HepG2 (cell line): ENCODE measurements around the gene KRTAP3-3. TPM values are rescaled to one million over a fixed set of nuclear protein-coding genes. Genes with fewer than 3 reads are reported as not detected.
A peak's percentile ranks its signal among the peaks of the same experiment; 100 is the strongest.

Source experiments
- ATF7 ChIP-seq, 2 experiments: fragments of 450-650 bp in 1 of 2; sonication (generic) in 1 of 2; formaldehyde crosslinking in 1 of 2; IDR thresholded peaks; 2 replicates each; pipeline versions ENCODE4 v1.4.0 to v1.6.1; 2016 to 2020; ENCODE audit warnings: antibody characterized with exemption in 1 of 2, mild to moderate bottlenecking in 1 of 2, missing genetic modification reagents in 1 of 2
- BCL3 ChIP-seq: sonication (generic); formaldehyde crosslinking; IDR thresholded peaks from 2 replicates; pipeline ENCODE4 v1.5.1; 2020; ENCODE audit warnings: mild to moderate bottlenecking, missing genetic modification reagents, moderate library complexity
- GATA4 ChIP-seq: sonication (generic); IDR thresholded peaks from 2 replicates; pipeline ENCODE4 v1.6.1; 2016; ENCODE audit warnings: antibody characterized with exemption, low read depth, borderline replicate concordance
- HCFC1 ChIP-seq: fragments of 150-350 bp; IDR thresholded peaks from 2 replicates; pipeline ENCODE4 v1.6.1; 2014; ENCODE audit warnings: low read depth, low read length
- HNRNPL ChIP-seq: fragments of 200-400 bp; formaldehyde crosslinking; IDR thresholded peaks from 2 replicates; pipeline ENCODE4 v1.6.1; 2017; ENCODE audit warnings: mild to moderate bottlenecking, low read depth, low read length
- MXD1 ChIP-seq: sonication (generic); formaldehyde crosslinking; IDR thresholded peaks from 2 replicates; pipeline ENCODE4 v1.4.0; 2020; ENCODE audit warnings: mild to moderate bottlenecking, missing genetic modification reagents
- POLR2A ChIP-seq, 2 experiments: IDR thresholded peaks; 2 replicates each; pipeline ENCODE4 v1.6.1; 2011; ENCODE audit warnings: low read depth in 2 of 2, low read length in 2 of 2, mild to moderate bottlenecking in 1 of 2, moderate library complexity in 1 of 2; ENCODE audit not compliant: insufficient read depth in 1 of 2
- PRDM4 ChIP-seq: sonication (generic); formaldehyde crosslinking; IDR thresholded peaks from 2 replicates; pipeline ENCODE4 v1.9.0; 2021; ENCODE audit warnings: missing genetic modification reagents, borderline replicate concordance
- RARG ChIP-seq: sonication (generic); formaldehyde crosslinking; IDR thresholded peaks from 2 replicates; pipeline ENCODE4 v1.4.0; 2020; ENCODE audit warnings: low read depth, mild to moderate bottlenecking, missing genetic modification reagents
- SIX4 ChIP-seq: sonication (generic); formaldehyde crosslinking; IDR thresholded peaks from 2 replicates; pipeline ENCODE4 v1.4.0; 2020; ENCODE audit warnings: missing genetic modification reagents
- SRSF9 ChIP-seq: fragments of 200-400 bp; formaldehyde crosslinking; IDR thresholded peaks from 2 replicates; pipeline ENCODE4 v1.6.1; 2018; ENCODE audit warnings: borderline replicate concordance, mild to moderate bottlenecking, low read depth, low read length; ENCODE audit not compliant: insufficient read depth, poor library complexity, severe bottlenecking
- ZBTB10 ChIP-seq: sonication (generic); formaldehyde crosslinking; IDR thresholded peaks from 2 replicates; pipeline ENCODE4 v1.4.0; 2020; ENCODE audit warnings: missing genetic modification reagents, borderline replicate concordance
- ZFAT ChIP-seq: sonication (generic); formaldehyde crosslinking; conservative IDR thresholded peaks from 2 replicates; pipeline ENCODE4 v1.8.1; 2023; ENCODE audit warnings: missing genetic modification reagents, inconsistent platforms
- ZNF17 ChIP-seq: sonication (generic); formaldehyde crosslinking; IDR thresholded peaks from 2 replicates; pipeline ENCODE4 v1.5.0; 2020; ENCODE audit warnings: mild to moderate bottlenecking, missing genetic modification reagents
- ZNF777 ChIP-seq: sonication (generic); formaldehyde crosslinking; IDR thresholded peaks from 2 replicates; pipeline ENCODE4 v1.4.0; 2020; ENCODE audit warnings: missing genetic modification reagents
- ZNF816 ChIP-seq: sonication (generic); formaldehyde crosslinking; IDR thresholded peaks from 2 replicates; pipeline ENCODE4 v1.8.0; 2022; ENCODE audit warnings: missing genetic modification reagents, mild to moderate bottlenecking, borderline replicate concordance
- polyA plus RNA-seq, 8 experiments: library from polyadenylated mRNA; depleted of rRNA in 3 of 8; stranded (reverse) in 7 of 8; unstranded in 1 of 8; fragments of >200 nt; fragmentation: Illumina TruSeq in 4 of 8; extraction: Trizol in 4 of 8; gene quantifications; 2 replicates each; pipeline versions ENCODE4 v1.2.1 to v1.2.3, GENCODE V29; 2011 to 2016; ENCODE audit warnings: low read depth in 4 of 8, missing spikeins in 1 of 8, mixed read lengths in 1 of 8; ENCODE audit not compliant: insufficient read depth in 1 of 8
- total RNA-seq, 5 experiments: library from RNA; depleted of rRNA; stranded (reverse); fragments of >200 nt; fragmentation: Illumina TruSeq; extraction: Trizol; gene quantifications; 2 replicates each; pipeline ENCODE4 v1.2.3, GENCODE V29; 2016; ENCODE audit warnings: low read depth in 1 of 5
- TF ChIP-seq, protein P1 (sequence below): sonication (generic); formaldehyde crosslinking; IDR thresholded peaks from 2 replicates; pipeline ENCODE4 v1.4.0; 2020; ENCODE audit warnings: missing genetic modification reagents, mild to moderate bottlenecking, borderline replicate concordance

Gene KRTAP3-3
- total and polyA plus RNA-seq, 2 of the 13 experiments (the other 11 are each of a cell fraction or from before 2014, with no cell fraction given), result not detected

DNA sequence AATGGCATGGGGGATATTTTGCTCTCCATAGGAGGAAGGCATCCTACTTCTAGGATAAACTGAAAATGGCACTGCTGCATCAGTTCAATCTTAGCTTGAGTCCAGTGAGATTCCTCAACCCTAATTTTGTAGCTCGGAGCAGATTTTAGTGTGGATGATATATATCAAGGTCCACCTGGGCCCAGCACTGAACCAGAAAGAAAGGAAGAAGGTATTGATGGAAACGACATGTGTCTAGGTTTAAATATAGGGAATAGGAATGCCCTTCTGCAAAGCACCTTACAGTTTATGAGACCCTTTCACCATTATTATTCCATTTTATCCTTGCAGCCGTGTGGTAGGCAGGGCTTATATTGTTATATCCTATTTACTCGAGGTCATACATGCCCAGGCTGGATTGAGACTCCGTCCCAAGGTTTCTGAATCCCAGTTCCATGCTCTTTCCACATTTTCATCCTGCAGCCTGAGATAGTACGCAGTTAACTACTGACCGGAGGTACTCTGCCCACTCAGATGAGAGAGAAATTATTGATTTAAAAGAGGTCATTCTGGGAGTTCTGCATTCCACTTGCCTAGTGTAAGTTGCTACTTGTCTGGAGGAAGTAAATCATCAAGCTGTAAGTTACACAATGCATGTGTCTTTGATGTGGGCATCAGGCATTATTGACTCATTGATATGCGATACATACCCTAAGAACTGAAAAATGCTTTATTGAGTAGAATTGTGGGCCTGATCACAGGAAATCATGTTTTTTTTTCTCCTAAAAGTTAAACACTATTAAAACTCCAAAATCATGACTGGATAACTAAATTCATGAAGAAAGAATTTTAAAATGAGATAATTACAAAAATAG lies 37.3 kb downstream of the KRTAP3-3 start (continued):
- TF ChIP-seq, protein P1, sequence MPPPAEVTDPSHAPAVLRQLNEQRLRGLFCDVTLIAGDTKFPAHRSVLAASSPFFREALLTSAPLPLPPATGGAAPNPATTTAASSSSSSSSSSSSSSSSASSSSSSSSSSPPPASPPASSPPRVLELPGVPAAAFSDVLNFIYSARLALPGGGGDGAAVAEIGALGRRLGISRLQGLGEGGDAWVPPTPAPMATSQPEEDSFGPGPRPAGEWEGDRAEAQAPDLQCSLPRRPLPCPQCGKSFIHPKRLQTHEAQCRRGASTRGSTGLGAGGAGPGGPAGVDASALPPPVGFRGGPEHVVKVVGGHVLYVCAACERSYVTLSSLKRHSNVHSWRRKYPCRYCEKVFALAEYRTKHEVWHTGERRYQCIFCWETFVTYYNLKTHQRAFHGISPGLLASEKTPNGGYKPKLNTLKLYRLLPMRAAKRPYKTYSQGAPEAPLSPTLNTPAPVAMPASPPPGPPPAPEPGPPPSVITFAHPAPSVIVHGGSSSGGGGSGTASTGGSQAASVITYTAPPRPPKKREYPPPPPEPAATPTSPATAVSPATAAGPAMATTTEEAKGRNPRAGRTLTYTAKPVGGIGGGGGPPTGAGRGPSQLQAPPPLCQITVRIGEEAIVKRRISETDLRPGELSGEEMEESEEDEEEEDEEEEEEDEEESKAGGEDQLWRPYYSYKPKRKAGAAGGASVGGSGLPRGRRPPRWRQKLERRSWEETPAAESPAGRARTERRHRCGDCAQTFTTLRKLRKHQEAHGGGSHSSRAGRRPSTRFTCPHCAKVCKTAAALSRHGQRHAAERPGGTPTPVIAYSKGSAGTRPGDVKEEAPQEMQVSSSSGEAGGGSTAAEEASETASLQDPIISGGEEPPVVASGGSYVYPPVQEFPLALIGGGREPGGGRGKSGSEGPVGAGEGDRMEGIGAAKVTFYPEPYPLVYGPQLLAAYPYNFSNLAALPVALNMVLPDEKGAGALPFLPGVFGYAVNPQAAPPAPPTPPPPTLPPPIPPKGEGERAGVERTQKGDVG (CRISPR knock-in tag), result no peak; the same call in 1 of the 2 replicates
- TF ChIP-seq PRDM4, result no peak
- no peak for TF ChIP-seq HNRNPL
- peak; percentile 91 for TF ChIP-seq ATF7 (IDR thresholded peaks at IDR 0.05)
- peak; percentile 81; the same call in 1 of the 2 replicates for TF ChIP-seq ATF7 (CRISPR knock-in tag; IDR thresholded peaks at IDR 0.05)
- TF ChIP-seq GATA4, result peak; percentile 99
- TF ChIP-seq SIX4 (CRISPR knock-in tag), result peak; percentile 98
- TF ChIP-seq HCFC1, result no peak; the same call in 1 of the 2 replicates
- TF ChIP-seq ZFAT (CRISPR knock-in tag), result no peak
- TF ChIP-seq BCL3, result 0 out of 2 replicates have a peak, but pooled peaks have one; percentile 79
- peak in 1 of 2 experiments; percentile 48; a peak in 1 of 4 replicates for TF ChIP-seq POLR2A (IDR thresholded peaks at IDR 0.05; ENCODE audit: insufficient read depth in 1 of 2, low read depth in 2 of 2, low read length in 2 of 2)
- no peak for TF ChIP-seq MXD1
- TF ChIP-seq ZBTB10 (CRISPR knock-in tag), result no peak
- TF ChIP-seq ZNF17 (CRISPR knock-in tag), result no peak
- TF ChIP-seq RARG (CRISPR knock-in tag), result no peak
- no peak for TF ChIP-seq SRSF9
- TF ChIP-seq ZNF777 (CRISPR knock-in tag), result no peak
- peak; percentile 96; the same call in 1 of the 2 replicates for TF ChIP-seq ZNF816
